ENCODE measurements around the gene CGB1. TPM values are rescaled to one million over a fixed set of nuclear protein-coding genes. Genes with fewer than 3 reads are reported as not detected.

Gene CGB1
- total and polyA plus RNA-seq, 4 donors: not detected

GRCh38 chr19:48999481-49000325 is 37.0 kb downstream of the CGB1 start:
- Histone ChIP-seq H3K4me1 (ENCODE audit: control insufficient read depth in 4 of 4, insufficient read depth in 4 of 4, low read length in 3 of 4) (peaks cover 0 to 5% (median 2%) of the 10 kb centered on the region in 4 donors), H3K36me3 (ENCODE audit: control insufficient read depth in 4 of 4, insufficient read depth in 3 of 4, low read depth in 1 of 4, low read length in 3 of 4) (peaks cover 3 to 16% (median 10%) of the 10 kb centered on the region in 4 donors), H3K27ac (ENCODE audit: low read depth in 1 of 2, low read length in 2 of 2) (no peak overlapping the region), H3K4me3 (ENCODE audit: low read depth in 1 of 3, low read length in 3 of 3) (no peak overlapping the region), H3K27me3 (ENCODE audit: control insufficient read depth in 4 of 4, insufficient read depth in 4 of 4, low read length in 3 of 4) (no peaks in the 10 kb centered on the region), H3K9me3 (ENCODE audit: control insufficient read depth in 4 of 4, low read length in 3 of 4) (no peaks in the 10 kb centered on the region), H3K9ac (ENCODE audit: low read depth in 1 of 2, low read length in 2 of 2) (no peak overlapping the region)
- no peak for TF ChIP-seq REST (IDR thresholded peaks at IDR 0.05)
- TF ChIP-seq EGR1 (IDR thresholded peaks at IDR 0.05; ENCODE audit: low read depth in 2 of 2): no peak
- no peak for TF ChIP-seq FOXA2 (IDR thresholded peaks at IDR 0.05)
- TF ChIP-seq MAX (IDR thresholded peaks at IDR 0.05): no peak
- no peak for TF ChIP-seq ZBTB33 (IDR thresholded peaks at IDR 0.05)
- no peak for TF ChIP-seq SP1 (IDR thresholded peaks at IDR 0.05)
- TF ChIP-seq NR2F2 (IDR thresholded peaks at IDR 0.05): no peak
- no peak for TF ChIP-seq ATF3 (IDR thresholded peaks at IDR 0.05)
- no peak for TF ChIP-seq RXRA (IDR thresholded peaks at IDR 0.05)
- peak; percentile 34 to 74 for TF ChIP-seq RAD21 (IDR thresholded peaks at IDR 0.05)
- peak; percentile 29 for TF ChIP-seq CTCF (IDR thresholded peaks at IDR 0.05; ENCODE audit: low read depth, low read length, missing input control)
- WGBS: 73% methylated on average over 16 of the region's 16 CpGs
- DNase-seq (ENCODE audit: low spot score): peak; percentile 64

GRCh38 chr19:48997972-48998371 is 38.7 kb downstream of the CGB1 start:
- H3K27ac ChIP-seq (ENCODE audit: low read depth in 1 of 2, low read length in 2 of 2): no peak overlapping the region
- H3K27me3 ChIP-seq (ENCODE audit: control insufficient read depth in 4 of 4, insufficient read depth in 4 of 4, low read length in 3 of 4): no peaks in the 10 kb centered on the region
- TF ChIP-seq CTCF (IDR thresholded peaks at IDR 0.05; ENCODE audit: low read depth, low read length, missing input control): peak; percentile 22
- no peak for TF ChIP-seq HNF4G (IDR thresholded peaks at IDR 0.05)
- TF ChIP-seq JUND (IDR thresholded peaks at IDR 0.05): no peak
- TF ChIP-seq MAX (IDR thresholded peaks at IDR 0.05): no peak
- peak; percentile 7 to 63 for TF ChIP-seq RAD21 (IDR thresholded peaks at IDR 0.05)
- no peak for TF ChIP-seq EGR1 (IDR thresholded peaks at IDR 0.05; ENCODE audit: low read depth in 2 of 2)
- no peak for TF ChIP-seq REST (IDR thresholded peaks at IDR 0.05)
- DNase-seq (ENCODE audit: low spot score): peak; percentile 70
- H3K4me1 ChIP-seq (ENCODE audit: control insufficient read depth in 4 of 4, insufficient read depth in 4 of 4, low read length in 3 of 4): peaks cover 2 to 13% (median 7%) of the 10 kb centered on the region in 4 donors
- H3K9me3 ChIP-seq (ENCODE audit: control insufficient read depth in 4 of 4, low read length in 3 of 4): no peaks in the 10 kb centered on the region
- WGBS: 71% methylated on average over 5 of the region's 5 CpGs
- H3K36me3 ChIP-seq (ENCODE audit: control insufficient read depth in 4 of 4, insufficient read depth in 3 of 4, low read depth in 1 of 4, low read length in 3 of 4): peaks cover 0 to 3% (median 2%) of the 10 kb centered on the region in 4 donors
- no peak overlapping the region for H3K4me3 ChIP-seq (ENCODE audit: low read depth in 1 of 3, low read length in 3 of 3)
- H3K9ac ChIP-seq (ENCODE audit: low read depth in 1 of 2, low read length in 2 of 2): no peak overlapping the region
